HEK293 (cell line): ENCODE data around the gene BIRC5.

Source experiments
- CTCF ChIA-PET: fragments of 350-600 bp; formaldehyde crosslinking; extraction: SDS; loops from one replicate; lab custom pipeline; 2021; ENCODE audit warnings: antibody characterized with exemption; lab: Yijun Ruan, JAX
- POLR2A ChIA-PET: fragments of 300-600 bp; formaldehyde crosslinking; extraction: SDS; loops from one replicate; lab custom pipeline; 2020; ENCODE audit warnings: antibody characterized with exemption, inconsistent platforms; lab: Yijun Ruan, JAX
- H3K27ac ChIP-seq: fragments of 200-500 bp; sonication (Bioruptor generic); 2 replicates; pipeline ENCODE4 v1.5.1; 2014; ENCODE audit warnings: low read depth, low read length, control low read depth, inconsistent platforms; ENCODE audit errors: extremely low read depth
- H3K36me3 ChIP-seq, 2 experiments: fragments of 200-500 bp in 1 of 2; sonication (Bioruptor generic) in 1 of 2; 1 replicate in 1 of 2; 2 replicates in 1 of 2; pipeline ENCODE4 v1.5.1; 2014 to 2017; ENCODE audit warnings: inconsistent platforms in 2 of 2, low read length in 2 of 2; ENCODE audit not compliant: control insufficient read depth in 2 of 2, insufficient read depth in 1 of 2
- H3K4me1 ChIP-seq: fragments of 200-500 bp; sonication (Bioruptor generic); 2 replicates; pipeline ENCODE4 v1.5.1; 2014; ENCODE audit warnings: mild to moderate bottlenecking, low read length, inconsistent platforms; ENCODE audit not compliant: control insufficient read depth, insufficient read depth
- H3K4me3 ChIP-seq: 2 replicates; pipeline ENCODE4 v1.5.1; 2011; ENCODE audit warnings: low read depth, mild to moderate bottlenecking, control low read depth, low read length, moderate library complexity
- H3K9me3 ChIP-seq: fragments of 200-500 bp; sonication (Bioruptor generic); 2 replicates; pipeline ENCODE4 v1.5.1; 2014; ENCODE audit warnings: low read depth, low read length, inconsistent platforms; ENCODE audit not compliant: control insufficient read depth, insufficient read depth
- BCL11A ChIP-seq: fragments of 450-650 bp; formaldehyde crosslinking; IDR thresholded peaks from 2 replicates; pipeline ENCODE4 v1.5.1; 2016; ENCODE audit warnings: low read depth, missing biosample characterization, missing genetic modification characterization
- BCL11B ChIP-seq: fragments of 450-650 bp; formaldehyde crosslinking; IDR thresholded peaks from 2 replicates; pipeline ENCODE4 v1.5.1; 2016; ENCODE audit warnings: low read depth, missing biosample characterization, missing genetic modification characterization
- GFI1B ChIP-seq: fragments of 450-650 bp; formaldehyde crosslinking; IDR thresholded peaks from 2 replicates; pipeline ENCODE4 v1.5.1; 2016; ENCODE audit warnings: missing biosample characterization, missing genetic modification characterization
- HOXA7 ChIP-seq: sonication (generic); formaldehyde crosslinking; IDR thresholded peaks from 2 replicates; pipeline ENCODE4 v1.8.1; 2022; ENCODE audit warnings: missing genetic modification reagents, borderline replicate concordance
- HOXC10 ChIP-seq: sonication (generic); formaldehyde crosslinking; IDR thresholded peaks from 2 replicates; pipeline ENCODE4 v1.8.1; 2023; ENCODE audit warnings: mild to moderate bottlenecking, missing genetic modification reagents
- KLF16 ChIP-seq: fragments of 450-650 bp; formaldehyde crosslinking; IDR thresholded peaks from 2 replicates; pipeline ENCODE4 v1.5.1; 2017; ENCODE audit warnings: missing biosample characterization, missing genetic modification characterization
- KLF7 ChIP-seq: fragments of 450-650 bp; formaldehyde crosslinking; IDR thresholded peaks from 2 replicates; pipeline ENCODE4 v1.5.1; 2016; ENCODE audit warnings: missing biosample characterization, missing genetic modification characterization, borderline replicate concordance
- KLF8 ChIP-seq: fragments of 450-650 bp; formaldehyde crosslinking; IDR thresholded peaks from 2 replicates; pipeline ENCODE4 v1.5.1; 2016; ENCODE audit warnings: missing biosample characterization, missing genetic modification characterization
- PRDM10 ChIP-seq: fragments of 450-650 bp; formaldehyde crosslinking; IDR thresholded peaks from 2 replicates; pipeline ENCODE4 v1.5.1; 2016; ENCODE audit warnings: missing biosample characterization, missing genetic modification characterization
- SP7 ChIP-seq: fragments of 450-650 bp; formaldehyde crosslinking; IDR thresholded peaks from 2 replicates; pipeline ENCODE4 v1.5.1; 2016; ENCODE audit warnings: missing biosample characterization, missing genetic modification characterization
- ZBTB17 ChIP-seq: fragments of 450-650 bp; formaldehyde crosslinking; IDR thresholded peaks from 2 replicates; pipeline ENCODE4 v1.5.1; 2016; ENCODE audit warnings: missing biosample characterization, missing genetic modification characterization
- ZBTB26 ChIP-seq: fragments of 450-650 bp; formaldehyde crosslinking; optimal IDR thresholded peaks from 2 replicates; pipeline ENCODE3; 2016; ENCODE audit warnings: missing biosample characterization, mild to moderate bottlenecking, missing genetic modification characterization
- ZBTB44 ChIP-seq: fragments of 450-650 bp; IDR thresholded peaks from 2 replicates; pipeline ENCODE4 v1.5.1; 2018; ENCODE audit warnings: missing biosample characterization, mild to moderate bottlenecking, missing genetic modification characterization
- ZBTB7A ChIP-seq: fragments of 450-650 bp; formaldehyde crosslinking; IDR thresholded peaks from 2 replicates; pipeline ENCODE4 v1.5.1; 2016; ENCODE audit warnings: low read depth, missing biosample characterization, missing genetic modification characterization
- ZFP69B ChIP-seq: fragments of 450-650 bp; formaldehyde crosslinking; IDR thresholded peaks from 2 replicates; pipeline ENCODE4 v1.5.1; 2016; ENCODE audit warnings: missing biosample characterization, missing genetic modification characterization
- ZNF133 ChIP-seq: fragments of 450-650 bp; formaldehyde crosslinking; IDR thresholded peaks from 2 replicates; pipeline ENCODE4 v1.5.1; 2016; ENCODE audit warnings: missing biosample characterization, missing genetic modification characterization
- ZNF202 ChIP-seq: fragments of 450-650 bp; formaldehyde crosslinking; IDR thresholded peaks from 2 replicates; pipeline ENCODE4 v1.5.1; 2016; ENCODE audit warnings: missing biosample characterization, missing genetic modification characterization, borderline replicate concordance
- ZNF24 ChIP-seq: fragments of 450-650 bp; formaldehyde crosslinking; IDR thresholded peaks from 2 replicates; pipeline ENCODE4 v1.5.1; 2016; ENCODE audit warnings: missing biosample characterization, missing genetic modification characterization
- ZNF362 ChIP-seq: fragments of 450-650 bp; formaldehyde crosslinking; IDR thresholded peaks from 2 replicates; pipeline ENCODE4 v1.5.1; 2016; ENCODE audit warnings: missing biosample characterization, missing genetic modification characterization
- ZNF426 ChIP-seq: fragments of 450-650 bp; formaldehyde crosslinking; IDR thresholded peaks from 2 replicates; pipeline ENCODE4 v1.5.1; 2017; ENCODE audit warnings: missing biosample characterization, missing genetic modification characterization, mild to moderate bottlenecking, inconsistent platforms, moderate library complexity
- ZNF530 ChIP-seq: fragments of 450-650 bp; formaldehyde crosslinking; IDR thresholded peaks from 2 replicates; pipeline ENCODE4 v1.5.1; 2016; ENCODE audit warnings: low read depth, missing biosample characterization, missing genetic modification characterization
- ZNF629 ChIP-seq: fragments of 450-650 bp; formaldehyde crosslinking; IDR thresholded peaks from 2 replicates; pipeline ENCODE4 v1.5.1; 2017; ENCODE audit warnings: missing biosample characterization, missing genetic modification characterization
- ZNF639 ChIP-seq: fragments of 450-650 bp; formaldehyde crosslinking; IDR thresholded peaks from 2 replicates; pipeline ENCODE4 v1.5.1; 2016; ENCODE audit warnings: missing biosample characterization, missing genetic modification characterization
- ZNF692 ChIP-seq: fragments of 450-650 bp; formaldehyde crosslinking; IDR thresholded peaks from 2 replicates; pipeline ENCODE4 v1.5.1; 2016; ENCODE audit warnings: missing biosample characterization, missing genetic modification characterization
- ZNF837 ChIP-seq: fragments of 450-650 bp; formaldehyde crosslinking; IDR thresholded peaks from 2 replicates; pipeline ENCODE4 v1.5.1; 2016; ENCODE audit warnings: missing biosample characterization, missing genetic modification characterization

BIRC5 gene

GRCh38 chr17:78214016-78214705 is at the start of gene BIRC5:
Gene BIRC5, plus strand, starts transcription at chr17:78214253. Its CDS starts 64 bp downstream, at chr17:78214317.
- POLR2A ChIA-PET: interaction anchor here (0.6 to 3.7 kb wide), 8 partner anchors 9 to 1062 kb away, joined by 3 to 15 read pairs (median 5); partner anchors contain the start of genes AFMID, TK1 and TNRC6C
- peak; percentile 98 for TF ChIP-seq KLF16 (tag by site-specific recombination)
- TF ChIP-seq ZFP69B: peak; percentile 50
- TF ChIP-seq ZNF133: no peak
- no peak for TF ChIP-seq BCL11B (tag by site-specific recombination)
- no peak for TF ChIP-seq ZNF202 (tag by site-specific recombination)
- peak; percentile 69; the same call in 1 of the 2 replicates for TF ChIP-seq HOXC10 (CRISPR knock-in tag)
- TF ChIP-seq BCL11A (tag by site-specific recombination): no peak
- TF ChIP-seq ZBTB44 (tag by site-specific recombination): peak; percentile 34; the same call in 1 of the 2 replicates
- TF ChIP-seq KLF8 (tag by site-specific recombination): peak; percentile 99
- TF ChIP-seq ZNF24 (tag by site-specific recombination): peak; percentile 69; the same call in 1 of the 2 replicates
- TF ChIP-seq GFI1B (tag by site-specific recombination): 0 out of 2 replicates have a peak, but pooled peaks have one; percentile 17
- 0 out of 2 replicates have a peak, but pooled peaks have one; percentile 51 for TF ChIP-seq ZBTB17 (tag by site-specific recombination)
- no peak for TF ChIP-seq ZNF837 (tag by site-specific recombination)
- no peak for TF ChIP-seq ZNF426 (tag by site-specific recombination)
- no peak for TF ChIP-seq ZNF530 (tag by site-specific recombination)
- TF ChIP-seq ZBTB7A: peak; percentile 77; the same call in 1 of the 2 replicates
- peak; percentile 79 for TF ChIP-seq PRDM10 (tag by site-specific recombination)
- TF ChIP-seq ZNF639 (tag by site-specific recombination): peak; percentile 80
- TF ChIP-seq HOXA7 (CRISPR knock-in tag): no peak
- no peak for TF ChIP-seq ZNF362
- peak; percentile 72; the same call in 1 of the 2 replicates for TF ChIP-seq ZNF692
- peak; percentile 69 for TF ChIP-seq ZBTB26
- peak; percentile 97 for TF ChIP-seq KLF7 (tag by site-specific recombination)
- TF ChIP-seq SP7 (tag by site-specific recombination): peak; percentile 79
- TF ChIP-seq ZNF629 (tag by site-specific recombination): peak; percentile 45; the same call in 1 of the 2 replicates

More at GRCh38 chr17:78214016-78214705, at the start of gene BIRC5:
- CTCF ChIA-PET: interaction anchor here (0.7 to 4.3 kb wide), 4 partner anchors 37 to 1531 kb away, joined by 3 to 18 read pairs (median 4); no protein-coding TSS in a partner anchor
- H3K9me3 ChIP-seq: no peaks in the 10 kb centered on the region
- H3K36me3 ChIP-seq: peaks cover 27 to 41% of the 10 kb centered on the region in 2 experiments; a peak in 2 of 3 replicates
- H3K27ac ChIP-seq: peak within 1 kb of the TSS; percentile 91
- H3K4me1 ChIP-seq: peaks cover 8% of the 10 kb centered on the region
- H3K4me3 ChIP-seq: peak within 1 kb of the TSS; percentile 94
